H54 (cell line): ENCODE measurements around the gene APOBEC3G.

ENCODE experiments used
- DNase-seq: peaks from one replicate; pipeline ENCODE4 v3.0.0; 2011; ENCODE audit warnings: low spot score, mixed read lengths; ENCODE audit not compliant: insufficient read length
- FAIRE-seq: peaks from 3 replicates; lab custom pipeline; 2011; peaks lifted over from hg19 to GRCh38; lab: Jason Lieb, UNC
- POLR2A ChIP-seq: IDR thresholded peaks from 2 replicates; pipeline ENCODE4 v1.6.1; 2011; ENCODE audit warnings: low read depth, mild to moderate bottlenecking, low read length

Gene APOBEC3G

GRCh38 chr22:39132871-39133524, 55.9 kb downstream of the APOBEC3G start:
- DNase-seq, result no peak
- no peak for FAIRE-seq
- TF ChIP-seq POLR2A, result no peak

GRCh38 chr22:39133871-39134270, 56.8 kb downstream of the APOBEC3G start:
- TF ChIP-seq POLR2A, result no peak
- no peak for FAIRE-seq

DNA sequence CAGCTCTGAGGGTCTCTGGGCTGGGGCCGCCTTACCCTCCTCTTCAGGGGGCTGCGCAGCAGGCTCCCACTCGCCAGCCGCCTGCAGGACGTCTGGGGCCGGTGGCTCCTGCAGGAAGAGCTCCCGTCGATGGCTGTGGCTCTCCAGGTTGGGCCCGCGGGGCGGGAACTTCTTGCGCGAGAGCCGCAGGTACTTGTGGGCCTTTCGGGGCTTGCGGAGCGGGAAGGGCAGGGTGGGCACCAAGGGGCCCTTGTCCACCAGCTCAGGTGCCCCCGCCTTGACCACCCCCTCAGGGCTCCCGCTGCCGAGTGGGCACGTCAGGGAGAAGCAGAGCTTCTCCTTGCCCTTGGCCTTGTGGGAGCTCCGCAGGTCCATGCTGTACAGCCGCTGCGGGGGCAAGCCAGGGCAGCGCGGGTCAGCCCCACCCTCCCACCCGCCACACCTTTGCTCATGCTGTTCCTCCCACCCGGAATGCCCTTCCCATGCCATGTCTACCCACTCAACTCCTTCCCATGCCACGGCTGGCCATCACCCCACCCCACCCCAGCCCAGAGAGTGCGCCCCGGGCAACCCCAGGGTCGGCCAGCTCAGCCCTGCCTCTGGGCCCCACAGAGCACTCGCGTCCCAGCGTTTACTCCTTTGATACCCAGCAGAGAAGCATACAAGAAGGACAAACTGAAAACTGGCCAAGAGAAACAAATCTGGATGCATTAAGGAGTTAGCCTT, 57.5 kb downstream of the APOBEC3G start:
- no peak for TF ChIP-seq POLR2A
- FAIRE-seq (no peak), DNase-seq (no peak)

More at GRCh38 chr22:39133871-39134270, 56.8 kb downstream of the APOBEC3G start:
- DNase-seq, result no peak

GRCh38 chr22:39135092-39135896, 58.2 kb downstream of the APOBEC3G start:
- FAIRE-seq (no peak), DNase-seq (peak; percentile 34)
- no peak for TF ChIP-seq POLR2A

DNA sequence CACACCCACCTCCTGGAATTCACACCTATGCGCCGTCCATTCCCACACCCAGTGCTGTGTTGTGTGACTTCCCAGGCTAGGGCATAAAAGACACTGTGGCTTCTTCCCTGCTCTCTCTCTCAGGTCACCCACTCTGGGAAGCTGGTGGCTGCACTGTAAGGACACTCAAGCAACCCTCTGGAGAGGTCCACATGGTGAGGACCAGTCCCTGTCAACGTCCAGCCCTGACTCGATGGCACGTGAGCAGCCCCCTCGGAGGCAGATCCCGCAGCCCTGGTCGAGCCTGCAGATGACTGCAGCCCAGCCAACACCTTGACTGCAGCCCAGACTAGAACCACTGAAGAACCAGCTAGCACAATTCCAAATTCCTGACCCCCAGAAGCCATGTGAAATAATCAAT, 59.2 kb downstream of the APOBEC3G start:
- TF ChIP-seq POLR2A, result no peak
- FAIRE-seq (no peak), DNase-seq (no peak)
